ENCODE results near the gene CMSS1. TPM values are rescaled to one million over a fixed set of nuclear protein-coding genes. Genes with fewer than 3 reads are reported as not detected.

CMSS1 gene
- total RNA-seq = 10 to 100 TPM in 1 of 4 donors, 1 to 10 TPM in 3; 2.4 to 29.9 (median 5.2) TPM

DNA sequence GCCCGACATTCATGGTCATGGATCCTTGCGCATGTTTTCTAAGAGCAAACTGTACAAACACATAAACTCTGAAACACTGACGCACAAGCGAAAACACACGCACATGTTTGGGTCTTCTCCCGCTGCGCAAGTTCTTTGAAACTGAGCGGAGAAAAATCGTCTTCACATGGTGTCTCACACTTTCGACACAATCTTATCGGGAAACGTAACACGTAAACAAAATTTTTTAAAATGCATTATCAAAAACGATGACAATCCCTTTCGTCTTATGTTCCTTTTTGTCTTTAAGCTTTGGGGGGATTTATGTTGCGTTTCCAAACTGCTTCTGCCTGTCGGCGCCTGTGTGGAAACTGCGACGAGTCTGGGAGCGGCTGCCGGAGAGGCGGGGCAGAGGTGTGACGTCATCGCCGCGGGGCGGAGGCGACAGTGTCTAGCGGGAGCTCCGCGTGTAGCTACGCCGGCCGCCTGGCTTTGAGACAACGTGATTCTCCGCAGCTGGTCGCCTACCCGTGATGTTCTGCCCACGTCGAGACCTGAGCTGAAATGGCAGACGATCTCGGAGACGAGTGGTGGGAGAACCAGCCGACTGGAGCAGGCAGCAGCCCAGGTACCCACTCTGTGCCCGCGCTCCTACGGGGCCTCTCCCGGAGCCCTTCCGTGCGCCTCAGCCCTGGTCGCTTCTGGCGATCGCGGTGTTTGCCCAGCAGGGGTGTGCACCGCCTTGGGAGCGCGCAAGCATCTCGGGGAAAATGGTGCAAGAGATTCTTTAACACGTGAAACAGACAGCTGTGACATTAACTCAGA lies at the start of gene CMSS1:
CMSS1 (plus strand) TSS at position 426 of the 804 bp plus-strand sequence.
- DNase-seq = peak; percentile 96
- Histone ChIP-seq H3K27me3 (no peaks in the 10 kb centered on the region), H3K27ac (peak within 1 kb of the TSS; percentile 85 to 92 (median 89)), H3K4me3 (peak within 1 kb of the TSS; percentile 46 to 69 (median 58)), H3K4me1 (peaks cover 0 to 20% (median 12%) of the 10 kb centered on the region in 4 donors), H3K9me3 (no peaks in the 10 kb centered on the region), H3K36me3 (no peaks in the 10 kb centered on the region)
- peak; percentile 66 for TF ChIP-seq POLR2A (IDR thresholded peaks at IDR 0.05)
- TF ChIP-seq CTCF (IDR thresholded peaks at IDR 0.05) = peak; percentile 21 to 60 (median 40)
- TF ChIP-seq EP300 (IDR thresholded peaks at IDR 0.05; ENCODE audit: low read depth) = no peak
- TF ChIP-seq POLR2AphosphoS5 (IDR thresholded peaks at IDR 0.05) = peak; percentile 76 to 79 (median 77)
- in situ Hi-C loops (cut with MboI; ENCODE audit: low pct_ligation_motif_present in 1 of 4, low pct_unique_long_range_greater_than_20kb in 1 of 4, low sequenced_read_pairs in 3 of 4) = no loop called here
- 0 to 1% methylated on average over 13 to 51 of the region's 60 CpGs for WGBS, 2 donors (ENCODE audit: low coverage in 1 of 2)
- intact Hi-C loops (cut with DNase I; ENCODE audit: low total_unique reads) = no loop called here

DNA sequence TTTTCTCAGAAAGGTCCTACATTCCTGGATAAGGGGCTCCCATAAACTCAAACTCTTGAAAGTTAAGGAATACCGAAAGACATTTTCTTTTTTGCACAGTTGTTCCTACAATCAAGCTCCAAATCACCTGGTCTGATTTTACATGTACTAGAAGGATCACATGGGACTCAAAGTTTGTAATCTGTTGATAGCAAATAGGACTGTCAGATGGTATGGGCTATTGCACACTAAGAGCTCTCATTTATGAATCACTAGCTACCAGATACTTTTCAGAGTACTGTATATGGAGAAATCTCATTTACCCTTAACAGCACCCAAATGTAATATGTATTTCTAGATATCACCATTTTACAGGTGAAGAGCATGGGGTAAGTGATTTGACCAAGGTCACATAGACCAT lies 49.5 kb upstream of the CMSS1 start:
- in situ Hi-C loops (cut with MboI; ENCODE audit: low pct_ligation_motif_present in 1 of 4, low pct_unique_long_range_greater_than_20kb in 1 of 4, low sequenced_read_pairs in 3 of 4) = loop anchor here in 2 of 4 donors (25.0 kb wide), 1 partner anchor 756 kb away; no protein-coding TSS in a partner anchor

GRCh38 chr3:99768808-99769501 lies 48.7 kb upstream of the CMSS1 start:
- intact Hi-C loops (cut with DNase I; ENCODE audit: low total_unique reads) (no loop called here), in situ Hi-C loops (cut with MboI; ENCODE audit: low pct_ligation_motif_present in 1 of 4, low pct_unique_long_range_greater_than_20kb in 1 of 4, low sequenced_read_pairs in 3 of 4) (loop anchor here in 2 of 4 donors (25.0 kb wide), 1 partner anchor 757 kb away; no protein-coding TSS in a partner anchor)
- no peak for DNase-seq
- Histone ChIP-seq H3K9me3 (no peaks in the 10 kb centered on the region), H3K4me1 (no peaks in the 10 kb centered on the region), H3K36me3 (no peaks in the 10 kb centered on the region), H3K27me3 (no peaks in the 10 kb centered on the region), H3K4me3 (no peak overlapping the region), H3K27ac (no peak overlapping the region)
- WGBS, 2 donors (ENCODE audit: low coverage in 1 of 2) = 82 to 83% methylated on average over 1 to 2 of the region's 2 CpGs
- TF ChIP-seq POLR2AphosphoS5 (IDR thresholded peaks at IDR 0.05) (no peak), POLR2A (IDR thresholded peaks at IDR 0.05) (no peak), EP300 (IDR thresholded peaks at IDR 0.05; ENCODE audit: low read depth) (no peak), CTCF (IDR thresholded peaks at IDR 0.05) (no peak)

More for the DNA sequence above, 49.5 kb upstream of the CMSS1 start:
- no peaks in the 10 kb centered on the region for H3K9me3 ChIP-seq
- no peak overlapping the region for H3K4me3 ChIP-seq
- no peaks in the 10 kb centered on the region for H3K4me1 ChIP-seq
- intact Hi-C loops (cut with DNase I; ENCODE audit: low total_unique reads) = no loop called here
- H3K36me3 ChIP-seq = no peaks in the 10 kb centered on the region
- H3K27ac ChIP-seq = no peak overlapping the region
- no peak for DNase-seq
- TF ChIP-seq POLR2A (IDR thresholded peaks at IDR 0.05) (no peak), EP300 (IDR thresholded peaks at IDR 0.05; ENCODE audit: low read depth) (no peak), CTCF (IDR thresholded peaks at IDR 0.05) (no peak), POLR2AphosphoS5 (IDR thresholded peaks at IDR 0.05) (no peak)
- WGBS, 2 donors (ENCODE audit: low coverage in 1 of 2) = 80 to 91% methylated on average over 1 of the region's 1 CpG
- H3K27me3 ChIP-seq = no peaks in the 10 kb centered on the region

GRCh38 chr3:99772171-99772570 lies 45.5 kb upstream of the CMSS1 start:
- TF ChIP-seq EP300 (IDR thresholded peaks at IDR 0.05; ENCODE audit: low read depth) (no peak), POLR2AphosphoS5 (IDR thresholded peaks at IDR 0.05) (no peak), POLR2A (IDR thresholded peaks at IDR 0.05) (no peak), CTCF (IDR thresholded peaks at IDR 0.05) (no peak)
- intact Hi-C loops (cut with DNase I; ENCODE audit: low total_unique reads) = no loop called here
- in situ Hi-C loops (cut with MboI; ENCODE audit: low pct_ligation_motif_present in 1 of 4, low pct_unique_long_range_greater_than_20kb in 1 of 4, low sequenced_read_pairs in 3 of 4) = loop anchor here in 2 of 4 donors (25.0 kb wide), 1 partner anchor 760 kb away; no protein-coding TSS in a partner anchor

More at GRCh38 chr3:99772171-99772570, 45.5 kb upstream of the CMSS1 start:
- 91 to 95% methylated on average over 3 of the region's 3 CpGs for WGBS, 2 donors (ENCODE audit: low coverage in 1 of 2)
- no peak for DNase-seq
- H3K27me3 ChIP-seq = no peaks in the 10 kb centered on the region
- H3K27ac ChIP-seq = no peak overlapping the region
- no peak overlapping the region for H3K4me3 ChIP-seq
- H3K9me3 ChIP-seq = no peaks in the 10 kb centered on the region
- no peaks in the 10 kb centered on the region for H3K4me1 ChIP-seq
- H3K36me3 ChIP-seq = no peaks in the 10 kb centered on the region
